ENCODE results near the gene DDR2.
"Not testable (repeated sequence)": the region's sequence is repeated elsewhere in the genome, so short reads cannot be mapped to it uniquely, and the experiment has no call there.

Gene DDR2

GRCh38 chr1:162721471-162721870, 89.2 kb downstream of the DDR2 start:
- H3K4me3 ChIP-seq (ENCODE audit: low read depth, low read length), result no peak overlapping the region
- TF ChIP-seq CTCF (IDR thresholded peaks at IDR 0.05; ENCODE audit: low read depth, low read length) (no peak), POLR2A (IDR thresholded peaks at IDR 0.05; ENCODE audit: extremely low read depth, insufficient read length) (no peak), MAX (IDR thresholded peaks at IDR 0.05; ENCODE audit: low read depth, low read length) (no peak), MYC (IDR thresholded peaks at IDR 0.05; ENCODE audit: low read depth, low read length) (no peak)
- DNase-seq (ENCODE audit: low read depth), result no peak

- TF ChIP-seq POLR2A (IDR thresholded peaks at IDR 0.05; ENCODE audit: extremely low read depth, insufficient read length) (no peak), CTCF (IDR thresholded peaks at IDR 0.05; ENCODE audit: low read depth, low read length) (no peak), MAX (IDR thresholded peaks at IDR 0.05; ENCODE audit: low read depth, low read length) (no peak), MYC (IDR thresholded peaks at IDR 0.05; ENCODE audit: low read depth, low read length) (no peak)
- DNase-seq (ENCODE audit: low read depth), result no peak
- no peak overlapping the region for H3K4me3 ChIP-seq (ENCODE audit: low read depth, low read length)
Observed at GRCh38 chr1:162722036-162722435, 89.8 kb downstream of the DDR2 start.

- TF ChIP-seq MYC (IDR thresholded peaks at IDR 0.05; ENCODE audit: low read depth, low read length) (no peak), POLR2A (IDR thresholded peaks at IDR 0.05; ENCODE audit: extremely low read depth, insufficient read length) (no peak)
Observed at GRCh38 chr1:162724583-162725120, 92.4 kb downstream of the DDR2 start.

GRCh38 chr1:162725301-162725837, 93.1 kb downstream of the DDR2 start:
- H3K4me3 ChIP-seq (ENCODE audit: low read depth, low read length), result no peak overlapping the region
- TF ChIP-seq POLR2A (IDR thresholded peaks at IDR 0.05; ENCODE audit: extremely low read depth, insufficient read length), result no peak
- TF ChIP-seq MAX (IDR thresholded peaks at IDR 0.05; ENCODE audit: low read depth, low read length), result no peak
- TF ChIP-seq CTCF (IDR thresholded peaks at IDR 0.05; ENCODE audit: low read depth, low read length), result no peak
- TF ChIP-seq MYC (IDR thresholded peaks at IDR 0.05; ENCODE audit: low read depth, low read length), result no peak
- no peak for DNase-seq (ENCODE audit: low read depth)

More at GRCh38 chr1:162724583-162725120, 92.4 kb downstream of the DDR2 start:
- H3K4me3 ChIP-seq (ENCODE audit: low read depth, low read length), result no peak overlapping the region
- DNase-seq (ENCODE audit: low read depth), result no peak

GRCh38 chr1:162726555-162726954, 94.3 kb downstream of the DDR2 start:
- TF ChIP-seq POLR2A (IDR thresholded peaks at IDR 0.05; ENCODE audit: extremely low read depth, insufficient read length) (no peak), CTCF (IDR thresholded peaks at IDR 0.05; ENCODE audit: low read depth, low read length) (no peak), MAX (IDR thresholded peaks at IDR 0.05; ENCODE audit: low read depth, low read length) (no peak), MYC (IDR thresholded peaks at IDR 0.05; ENCODE audit: low read depth, low read length) (no peak)
- DNase-seq (ENCODE audit: low read depth), result peak; percentile 4
- H3K4me3 ChIP-seq (ENCODE audit: low read depth, low read length), result no peak overlapping the region

- not testable (repeated sequence) for H3K4me3 ChIP-seq (ENCODE audit: low read depth, low read length); DNase-seq (ENCODE audit: low read depth)
Observed at GRCh38 chr1:162727493-162727892, 95.2 kb downstream of the DDR2 start.

- no peak for DNase-seq (ENCODE audit: low read depth)
- no peak overlapping the region for H3K4me3 ChIP-seq (ENCODE audit: low read depth, low read length)
- no peak for TF ChIP-seq MYC (IDR thresholded peaks at IDR 0.05; ENCODE audit: low read depth, low read length)
- TF ChIP-seq CTCF (IDR thresholded peaks at IDR 0.05; ENCODE audit: low read depth, low read length), result no peak
- no peak for TF ChIP-seq POLR2A (IDR thresholded peaks at IDR 0.05; ENCODE audit: extremely low read depth, insufficient read length)
- no peak for TF ChIP-seq MAX (IDR thresholded peaks at IDR 0.05; ENCODE audit: low read depth, low read length)
Observed at GRCh38 chr1:162728573-162728972, 96.3 kb downstream of the DDR2 start.

GRCh38 chr1:162729195-162729774, 97.0 kb downstream of the DDR2 start:
- DNase-seq (ENCODE audit: low read depth), result peak; percentile 9
- not testable (repeated sequence) for H3K4me3 ChIP-seq (ENCODE audit: low read depth, low read length)
